AG08395 (cell line): ENCODE measurements around the gene SLC36A4.
A peak's percentile ranks its signal among the peaks of the same experiment; 100 is the strongest.
"Not testable (repeated sequence)": the region's sequence is repeated elsewhere in the genome, so short reads cannot be mapped to it uniquely, and the experiment has no call there.

ENCODE experiments used
- DNase-seq: peaks from one replicate; pipeline ENCODE4 v3.0.0; 2012; ENCODE audit warnings: mixed read lengths, low spot score

Gene SLC36A4

GRCh38 chr11:93194673-93195291 is 3.0 kb downstream of the SLC36A4 start:
- DNase-seq, result no peak

GRCh38 chr11:93193731-93194130 is 4.1 kb downstream of the SLC36A4 start:
- DNase-seq, result no peak

GRCh38 chr11:93192163-93192562 is 5.6 kb downstream of the SLC36A4 start:
- no peak for DNase-seq

- DNase-seq, result no peak
Measured at GRCh38 chr11:93189462-93189861, 8.3 kb downstream of the SLC36A4 start.

GRCh38 chr11:93188726-93189125 is 9.1 kb downstream of the SLC36A4 start:
- DNase-seq, result no peak

- no peak for DNase-seq
Measured at GRCh38 chr11:93187290-93187689, 10.5 kb downstream of the SLC36A4 start.

- not testable (repeated sequence) for DNase-seq
Measured at GRCh38 chr11:93177891-93178290, 19.9 kb downstream of the SLC36A4 start.

- DNase-seq, result peak; percentile 12
Measured at GRCh38 chr11:93169950-93170561, 27.7 kb downstream of the SLC36A4 start.

- no peak for DNase-seq
Measured at GRCh38 chr11:93169143-93169542, 28.6 kb downstream of the SLC36A4 start.

- no peak for DNase-seq
Measured at GRCh38 chr11:93166862-93167261, 30.9 kb downstream of the SLC36A4 start.

GRCh38 chr11:93166194-93166593 is 31.6 kb downstream of the SLC36A4 start:
- DNase-seq, result no peak

GRCh38 chr11:93160808-93161207 is 37.0 kb downstream of the SLC36A4 start:
- DNase-seq, result no peak

GRCh38 chr11:93160156-93160555 is 37.6 kb downstream of the SLC36A4 start:
- no peak for DNase-seq

GRCh38 chr11:93159721-93160120 is 38.1 kb downstream of the SLC36A4 start:
- no peak for DNase-seq

GRCh38 chr11:93155738-93156137 is 42.1 kb downstream of the SLC36A4 start:
- DNase-seq, result no peak

GRCh38 chr11:93145390-93145915 is 52.3 kb downstream of the SLC36A4 start:
- DNase-seq, result no peak

- DNase-seq, result no peak
Measured at GRCh38 chr11:93143800-93144199, 54.0 kb downstream of the SLC36A4 start.

- DNase-seq, result peak; percentile 12
Measured at GRCh38 chr11:93143186-93143585, 54.6 kb downstream of the SLC36A4 start.

GRCh38 chr11:93133488-93134109 is 64.2 kb downstream of the SLC36A4 start:
- peak; percentile 14 for DNase-seq

GRCh38 chr11:93132836-93133235 is 65.0 kb downstream of the SLC36A4 start:
- no peak for DNase-seq

- DNase-seq, result no peak
Measured at GRCh38 chr11:93131709-93132108, 66.1 kb downstream of the SLC36A4 start.

GRCh38 chr11:93128574-93128973 is 69.2 kb downstream of the SLC36A4 start:
- no peak for DNase-seq

GRCh38 chr11:93123351-93123898 is 74.4 kb downstream of the SLC36A4 start:
- no peak for DNase-seq
